Activated CD8-positive, alpha-beta memory T cell treated with anti-CD3 and anti-CD28 coated beads, Interleukin-2, amount 10 ng/mL, durations not matched to agents 7 days and 5 days (primary cell): ENCODE results near the gene TNFRSF25. TPM values are rescaled to one million over a fixed set of nuclear protein-coding genes. Genes with fewer than 3 reads are reported as not detected.

Experiments
- ATAC-seq: fragments of 150-1000 bp; cut with Tn5 transposase; one replicate; pipeline ENCODE4 v1.10.0; 2021; ENCODE audit warnings: moderate library complexity
- CTCF ChIA-PET: fragments of 350-600 bp; sonication (Branson Sonifier 250); formaldehyde crosslinking; loops from one replicate; lab custom pipeline; 2021; ENCODE audit warnings: antibody characterized with exemption; lab: Charles Lee
- DNase-seq: peaks from one replicate; pipeline ENCODE4 v3.0.0-alpha.2; 2020
- H3K27ac Mint-ChIP-seq: one replicate; pipeline ENCODE4 v1.8.0; 2021; ENCODE audit warnings: mild to moderate bottlenecking, mixed read lengths
- H3K27me3 Mint-ChIP-seq: one replicate; pipeline ENCODE4 v1.8.0; 2021; ENCODE audit warnings: mixed read lengths
- H3K36me3 Mint-ChIP-seq: one replicate; pipeline ENCODE4 v1.8.0; 2021; ENCODE audit warnings: mild to moderate bottlenecking, mixed read lengths
- H3K4me1 Mint-ChIP-seq: one replicate; pipeline ENCODE4 v1.8.0; 2021; ENCODE audit warnings: mixed read lengths
- H3K4me3 Mint-ChIP-seq: one replicate; pipeline ENCODE4 v1.8.0; 2021; ENCODE audit warnings: mild to moderate bottlenecking, moderate library complexity, mixed read lengths
- H3K9me3 Mint-ChIP-seq: one replicate; pipeline ENCODE4 v1.8.0; 2022; ENCODE audit warnings: low read depth, mixed read lengths
- total RNA-seq, 2 experiments: library from RNA; stranded (reverse); gene quantifications; one replicate each; pipeline ENCODE4 v1.2.3, GENCODE V29; 2021

The TNFRSF25 gene
- total RNA-seq, 2 experiments from 2014 or later = 54.3 to 71.6 TPM

DNA sequence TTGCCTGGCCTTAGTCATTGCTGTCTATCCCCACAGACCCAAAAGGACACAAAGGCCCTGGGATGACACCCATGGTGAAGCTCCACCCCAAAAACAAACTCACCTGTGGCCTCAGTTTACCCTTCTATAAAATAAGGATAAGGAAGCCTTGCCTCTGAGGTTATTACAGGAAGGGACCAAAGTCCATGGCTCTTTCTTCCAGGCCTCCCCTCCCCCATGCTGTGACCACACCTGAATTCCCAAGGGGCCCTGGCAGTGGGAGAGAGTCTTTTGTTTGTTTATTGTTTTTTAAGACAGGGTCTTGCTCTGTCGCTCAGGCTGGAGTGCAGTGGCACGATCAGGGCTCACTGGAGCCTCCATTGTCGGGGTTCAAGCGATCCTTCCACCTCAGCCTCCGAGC lies 10.5 kb upstream of the TNFRSF25 start:
- CTCF ChIA-PET = interaction anchor here (1.0 to 3.1 kb wide), 8 partner anchors 10 to 53 kb away, joined by 3 to 15 read pairs (median 8); partner anchors contain the start of genes PLEKHG5 and TNFRSF25
- H3K27ac Mint-ChIP-seq = no peak overlapping the region
- H3K9me3 Mint-ChIP-seq = no peaks in the 10 kb centered on the region
- H3K4me3 Mint-ChIP-seq = no peak overlapping the region
- H3K27me3 Mint-ChIP-seq = no peaks in the 10 kb centered on the region
- DNase-seq (no peak), ATAC-seq (no peak)
- H3K36me3 Mint-ChIP-seq = no peaks in the 10 kb centered on the region
- H3K4me1 Mint-ChIP-seq = no peaks in the 10 kb centered on the region

DNA sequence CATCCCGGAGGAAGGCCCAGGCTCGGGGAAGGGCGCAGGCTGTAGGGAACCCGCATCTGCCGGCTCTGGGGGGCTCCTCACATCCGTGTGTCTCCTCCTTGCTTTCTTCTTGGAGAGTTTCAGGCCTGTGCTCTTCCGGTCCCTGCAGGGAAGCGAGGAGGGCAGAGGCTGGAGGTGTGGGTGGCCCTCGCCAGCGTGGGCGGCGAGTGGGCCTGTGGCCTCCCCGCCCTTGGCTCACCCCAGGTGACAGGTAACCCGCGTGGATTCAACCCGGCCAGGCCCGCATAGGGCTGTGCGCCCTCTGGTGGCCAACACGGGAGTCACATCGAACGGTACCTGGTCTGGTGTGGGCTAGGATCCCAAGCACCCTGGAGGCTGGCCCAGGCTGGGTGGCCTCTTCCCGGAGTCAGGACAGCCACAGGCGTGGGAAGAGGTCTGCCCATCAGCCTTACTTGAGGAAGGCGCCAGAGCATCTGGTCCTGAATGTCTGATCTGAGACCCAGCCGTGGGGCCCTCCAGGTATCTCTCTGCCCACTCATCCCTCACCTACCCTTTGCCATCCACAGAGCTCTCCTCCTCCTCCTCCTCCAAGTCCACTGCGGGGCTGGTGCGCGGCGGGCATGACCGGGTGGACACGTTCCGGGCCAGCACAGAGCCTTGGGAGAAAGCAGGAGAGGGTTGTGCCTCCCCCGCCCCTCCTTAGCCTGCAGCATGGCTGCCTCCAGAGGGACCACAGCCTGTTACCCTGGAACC lies 9.6 kb upstream of the TNFRSF25 start:
- Mint-ChIP-seq H3K9me3 (no peaks in the 10 kb centered on the region), H3K36me3 (no peaks in the 10 kb centered on the region), H3K27me3 (no peaks in the 10 kb centered on the region), H3K27ac (no peak overlapping the region), H3K4me1 (no peaks in the 10 kb centered on the region), H3K4me3 (no peak overlapping the region)
- ATAC-seq = peak; percentile 91
- CTCF ChIA-PET = interaction anchor here (1.0 to 3.1 kb wide), 8 partner anchors 9 to 52 kb away, joined by 3 to 15 read pairs (median 8); partner anchors contain the start of genes PLEKHG5 and TNFRSF25
- DNase-seq = peak; percentile 79

DNA sequence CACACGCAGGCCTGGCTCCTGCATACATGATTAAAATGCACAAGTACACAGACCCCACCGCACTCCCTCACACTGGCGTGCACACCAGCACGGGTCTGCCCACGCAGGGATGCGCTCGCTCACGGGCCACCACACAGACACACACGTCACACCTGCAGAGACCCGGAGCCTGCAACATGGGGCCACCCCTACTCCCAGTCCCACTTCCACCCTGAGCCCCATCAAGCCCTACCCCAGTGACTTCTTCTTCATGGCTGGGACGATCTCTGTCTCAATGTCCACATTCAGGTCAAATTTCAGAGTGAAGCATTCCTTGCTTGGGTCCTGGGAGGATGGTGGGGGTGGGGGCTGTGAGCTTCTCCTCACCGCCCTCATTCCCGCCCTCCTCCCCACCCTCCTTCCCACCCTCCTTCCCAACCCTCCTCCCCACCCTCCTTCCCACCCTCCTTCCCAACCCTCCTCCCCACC lies 8.9 kb upstream of the TNFRSF25 start:
- H3K4me3 Mint-ChIP-seq = no peak overlapping the region

DNA sequence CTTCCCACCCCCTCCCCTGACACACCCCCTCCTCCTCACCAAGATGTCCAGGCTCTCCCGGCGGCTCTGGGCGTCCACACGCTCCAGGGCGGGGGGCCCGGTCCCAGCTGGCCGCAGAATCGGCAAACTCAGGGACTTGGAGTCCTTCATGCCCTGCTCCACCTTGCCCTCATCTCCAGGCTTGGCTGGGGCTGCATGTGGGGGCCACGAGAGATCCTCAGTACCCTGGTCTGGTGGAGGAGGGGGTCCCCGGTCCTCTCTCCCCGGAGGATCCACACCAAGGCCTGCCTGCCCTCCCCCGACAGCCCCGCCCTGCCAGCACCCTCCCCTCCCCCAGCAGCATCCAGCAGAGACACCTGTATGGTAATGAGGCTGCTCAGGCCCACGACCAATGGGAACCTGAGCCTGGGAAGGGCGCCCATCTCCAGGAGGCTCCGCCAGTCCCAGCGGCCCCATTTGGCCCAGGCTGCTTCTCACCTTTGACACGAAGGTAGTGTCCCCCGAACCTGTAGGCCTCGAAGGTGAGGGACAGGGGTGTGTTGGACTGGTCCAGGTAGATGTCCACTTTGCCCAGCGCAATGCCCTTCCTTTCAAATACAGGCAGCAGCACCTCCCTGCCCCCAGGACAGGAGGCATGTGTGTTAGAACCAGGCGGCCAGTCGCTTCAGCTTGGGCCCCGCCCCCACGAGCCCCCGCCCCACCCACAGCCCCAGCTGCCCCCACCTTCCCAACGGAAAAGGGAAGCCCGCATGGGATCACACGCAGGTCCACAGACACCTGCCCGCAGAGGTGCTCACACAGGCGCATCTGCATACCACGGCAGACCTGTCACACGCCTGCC lies 8.2 kb upstream of the TNFRSF25 start:
- no peaks in the 10 kb centered on the region for H3K4me1 Mint-ChIP-seq
- DNase-seq = no peak
- H3K36me3 Mint-ChIP-seq = no peaks in the 10 kb centered on the region
- H3K9me3 Mint-ChIP-seq = no peaks in the 10 kb centered on the region
- H3K27ac Mint-ChIP-seq = no peak overlapping the region
- ATAC-seq = no peak
- H3K4me3 Mint-ChIP-seq = no peak overlapping the region
- CTCF ChIA-PET = interaction anchor here (0.6 to 1.0 kb wide), 2 partner anchors 17 to 295 kb away, joined by 3 to 6 read pairs; partner anchors contain the start of gene PLEKHG5
- H3K27me3 Mint-ChIP-seq = no peaks in the 10 kb centered on the region

More for the DNA sequence above, 8.9 kb upstream of the TNFRSF25 start:
- no peaks in the 10 kb centered on the region for H3K27me3 Mint-ChIP-seq
- no peaks in the 10 kb centered on the region for H3K4me1 Mint-ChIP-seq
- no peaks in the 10 kb centered on the region for H3K36me3 Mint-ChIP-seq
- no peak overlapping the region for H3K27ac Mint-ChIP-seq
- CTCF ChIA-PET = interaction anchor here (2.0 kb wide), 1 partner anchor 15 kb away, joined by 7 read pairs; no protein-coding TSS in a partner anchor
- ATAC-seq (no peak), DNase-seq (no peak)
- no peaks in the 10 kb centered on the region for H3K9me3 Mint-ChIP-seq

DNA sequence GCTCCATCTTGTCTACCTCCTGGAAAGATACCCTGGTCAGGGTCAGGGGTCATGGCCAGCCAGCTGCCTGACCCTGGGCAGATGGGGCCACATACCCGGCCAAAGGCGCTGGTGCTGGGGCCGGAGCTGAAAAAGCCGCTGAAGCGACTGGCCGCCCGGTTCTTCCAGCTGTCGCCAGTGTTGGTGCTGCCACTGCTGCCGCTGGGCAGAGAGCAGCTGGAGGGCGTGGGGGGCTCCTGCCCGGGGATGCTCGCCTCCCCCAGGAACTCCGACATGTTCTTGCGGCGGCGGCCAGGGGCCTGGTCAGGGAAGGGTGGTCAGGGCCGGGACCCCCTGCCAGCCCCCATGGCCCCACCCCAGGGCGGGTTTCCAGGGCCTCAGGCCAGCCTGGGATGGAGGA lies 7.2 kb upstream of the TNFRSF25 start:
- H3K27ac Mint-ChIP-seq = no peak overlapping the region
- CTCF ChIA-PET = interaction anchor here (0.9 to 1.9 kb wide), 7 partner anchors 11 to 82 kb away, joined by 3 to 7 read pairs (median 5); partner anchors contain the start of genes PLEKHG5 and TAS1R1

DNA sequence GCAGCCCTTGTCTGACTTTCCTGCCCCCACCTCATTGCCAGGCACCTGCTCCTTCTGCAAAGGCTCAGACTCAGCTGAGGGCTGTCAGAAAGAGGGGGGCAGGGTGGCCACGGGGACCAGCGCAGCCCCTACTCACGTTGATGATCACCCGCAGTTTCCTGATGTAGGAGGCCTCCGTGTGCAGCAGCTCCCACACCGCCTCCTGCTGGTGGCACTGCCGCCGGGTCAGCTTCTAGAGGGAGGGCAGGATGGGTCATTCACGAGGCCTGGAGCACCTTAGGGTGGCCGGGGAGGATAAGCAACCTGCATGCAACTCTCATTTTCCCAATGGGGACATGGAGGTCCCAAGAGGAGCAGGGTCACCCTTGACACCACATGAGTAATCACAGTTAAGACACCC lies 6.4 kb upstream of the TNFRSF25 start:
- ATAC-seq (no peak), DNase-seq (no peak)
- Mint-ChIP-seq H3K36me3 (no peaks in the 10 kb centered on the region), H3K27ac (no peak overlapping the region), H3K9me3 (no peaks in the 10 kb centered on the region), H3K27me3 (no peaks in the 10 kb centered on the region), H3K4me3 (no peak overlapping the region), H3K4me1 (no peaks in the 10 kb centered on the region)
- CTCF ChIA-PET = interaction anchor here (0.8 to 1.9 kb wide), 10 partner anchors 8 to 82 kb away, joined by 3 to 7 read pairs (median 4); partner anchors contain the start of gene TAS1R1

More for the DNA sequence above, 7.2 kb upstream of the TNFRSF25 start:
- Mint-ChIP-seq H3K9me3 (no peaks in the 10 kb centered on the region), H3K27me3 (no peaks in the 10 kb centered on the region), H3K4me1 (no peaks in the 10 kb centered on the region), H3K4me3 (no peak overlapping the region), H3K36me3 (no peaks in the 10 kb centered on the region)
- ATAC-seq (no peak), DNase-seq (no peak)

DNA sequence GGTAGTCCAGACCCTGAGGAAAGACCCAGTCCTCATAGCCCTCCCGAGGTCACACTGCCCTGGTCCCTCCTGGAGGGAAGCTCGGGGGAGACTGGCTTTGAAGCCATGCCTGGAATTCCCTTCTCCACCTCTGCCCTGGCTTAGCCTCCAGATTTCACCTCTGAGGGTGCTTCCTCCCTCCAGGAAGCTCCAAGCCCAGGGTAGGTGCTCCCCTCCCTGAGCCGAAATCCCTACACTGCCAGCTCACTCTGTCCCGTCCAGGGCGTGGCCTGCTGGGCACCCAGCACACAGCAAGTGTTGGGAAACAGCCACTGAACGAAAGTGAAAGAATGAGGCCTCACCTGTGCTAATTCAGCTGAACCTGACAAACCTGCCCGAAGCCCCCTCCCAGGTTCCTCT lies 6.0 kb upstream of the TNFRSF25 start:
- DNase-seq = no peak
- no peaks in the 10 kb centered on the region for H3K36me3 Mint-ChIP-seq
- CTCF ChIA-PET = interaction anchor here (0.8 to 1.9 kb wide), 9 partner anchors 8 to 83 kb away, joined by 3 to 7 read pairs (median 5); partner anchors contain the start of gene TAS1R1
- no peak overlapping the region for H3K4me3 Mint-ChIP-seq
- no peaks in the 10 kb centered on the region for H3K4me1 Mint-ChIP-seq
- no peaks in the 10 kb centered on the region for H3K27me3 Mint-ChIP-seq
- no peak for ATAC-seq
- no peaks in the 10 kb centered on the region for H3K9me3 Mint-ChIP-seq
- no peak overlapping the region for H3K27ac Mint-ChIP-seq

DNA sequence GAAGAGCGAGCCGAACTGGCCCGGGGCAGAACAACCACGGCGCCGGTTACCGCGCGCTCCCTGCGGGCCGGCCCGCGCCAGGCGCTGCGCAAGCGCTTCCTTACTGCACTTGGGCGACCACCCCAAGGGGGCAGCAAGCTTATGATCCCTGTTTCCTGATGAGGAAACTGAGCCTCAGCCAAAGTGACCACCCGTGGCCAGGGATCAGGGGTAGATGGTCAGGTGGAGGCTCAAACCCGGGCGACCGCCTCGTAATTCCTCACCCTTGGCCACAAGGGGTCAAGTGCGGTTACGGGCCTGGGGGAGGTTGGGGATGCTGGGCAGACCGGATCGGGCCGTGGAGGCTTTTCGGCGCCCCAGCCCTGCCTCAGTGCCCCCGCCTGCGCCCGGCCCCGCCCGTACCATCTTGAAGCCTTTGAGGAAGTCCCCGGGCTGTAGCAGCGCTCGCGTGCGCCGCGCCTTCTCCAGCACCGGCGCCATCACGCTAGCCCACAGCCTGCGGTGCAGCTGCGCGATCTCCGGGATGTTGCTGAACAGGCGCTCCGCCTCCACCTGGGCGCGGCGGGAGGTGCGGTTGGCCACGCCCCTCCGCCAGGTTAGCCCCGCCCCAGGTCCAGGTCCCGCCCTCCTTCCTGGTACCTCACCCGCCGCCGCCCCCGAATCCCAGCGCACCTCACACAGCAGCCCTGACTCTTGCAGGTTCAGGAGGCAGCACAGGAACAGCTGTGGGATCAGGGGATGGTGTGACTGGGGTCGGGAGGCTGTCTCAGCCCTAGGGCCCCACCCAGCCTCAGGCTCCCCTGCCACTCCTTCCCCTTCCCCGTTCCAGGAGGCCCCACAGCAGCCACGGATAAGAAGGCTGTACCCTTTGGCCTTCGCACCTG lies 5.4 kb upstream of the TNFRSF25 start:
- Mint-ChIP-seq H3K27ac (no peak overlapping the region), H3K4me1 (no peaks in the 10 kb centered on the region), H3K9me3 (no peaks in the 10 kb centered on the region), H3K36me3 (no peaks in the 10 kb centered on the region), H3K27me3 (no peaks in the 10 kb centered on the region), H3K4me3 (no peak overlapping the region)
- DNase-seq (no peak), ATAC-seq (no peak)
- CTCF ChIA-PET = interaction anchor here (1.0 to 1.9 kb wide), 9 partner anchors 9 to 83 kb away, joined by 3 to 7 read pairs (median 5); partner anchors contain the start of genes NOL9 and TAS1R1

DNA sequence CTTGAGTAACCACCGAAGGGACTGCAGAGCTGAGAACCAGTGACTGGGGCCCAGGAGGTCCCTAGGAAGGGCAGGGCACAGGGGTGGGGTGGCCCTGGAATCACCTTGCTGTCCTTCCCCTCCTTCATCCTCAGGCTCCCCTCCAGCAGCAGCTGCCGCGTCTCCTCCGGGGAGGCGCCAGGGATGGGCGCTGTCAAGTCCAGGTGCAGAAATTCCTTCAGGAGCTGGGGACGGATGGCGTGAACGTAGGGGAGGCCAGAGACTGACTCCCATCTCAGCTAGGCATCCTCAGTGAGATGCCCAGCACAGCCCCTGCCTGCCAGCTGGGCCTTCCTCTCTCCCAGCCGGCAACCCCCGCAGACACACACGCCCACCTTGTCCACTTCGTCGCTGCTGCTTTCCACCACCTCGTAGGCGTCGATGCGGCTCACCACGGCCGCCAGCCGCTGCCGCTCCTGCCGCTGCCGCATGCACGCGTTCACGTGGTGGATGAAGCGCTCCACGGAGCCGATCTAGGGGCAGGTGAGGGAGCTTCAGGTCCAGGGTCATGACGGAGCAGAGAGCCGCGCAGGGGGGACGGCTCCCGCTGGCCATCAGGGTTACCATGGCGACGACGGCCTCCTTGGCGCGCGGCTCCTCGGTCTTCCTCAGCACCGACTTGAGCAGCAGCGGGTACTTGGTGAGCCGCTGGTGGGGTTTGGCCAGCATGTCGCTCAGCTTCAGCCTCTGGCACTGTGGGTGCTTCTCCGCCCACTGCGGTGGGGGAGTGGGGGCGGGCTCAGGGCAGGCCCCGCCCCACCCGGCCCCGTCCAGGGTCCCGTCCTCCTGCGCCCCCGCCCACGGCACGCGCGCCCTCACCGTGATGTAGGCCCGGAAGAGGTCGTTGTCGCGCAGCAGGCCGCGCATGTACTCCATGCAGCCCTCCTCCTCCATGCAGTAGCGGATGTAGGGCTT lies 4.4 kb upstream of the TNFRSF25 start:
- CTCF ChIA-PET = interaction anchor here (1.0 to 1.7 kb wide), 4 partner anchors 8 to 84 kb away, joined by 3 to 6 read pairs (median 4); partner anchors contain the start of genes NOL9 and TAS1R1

DNA sequence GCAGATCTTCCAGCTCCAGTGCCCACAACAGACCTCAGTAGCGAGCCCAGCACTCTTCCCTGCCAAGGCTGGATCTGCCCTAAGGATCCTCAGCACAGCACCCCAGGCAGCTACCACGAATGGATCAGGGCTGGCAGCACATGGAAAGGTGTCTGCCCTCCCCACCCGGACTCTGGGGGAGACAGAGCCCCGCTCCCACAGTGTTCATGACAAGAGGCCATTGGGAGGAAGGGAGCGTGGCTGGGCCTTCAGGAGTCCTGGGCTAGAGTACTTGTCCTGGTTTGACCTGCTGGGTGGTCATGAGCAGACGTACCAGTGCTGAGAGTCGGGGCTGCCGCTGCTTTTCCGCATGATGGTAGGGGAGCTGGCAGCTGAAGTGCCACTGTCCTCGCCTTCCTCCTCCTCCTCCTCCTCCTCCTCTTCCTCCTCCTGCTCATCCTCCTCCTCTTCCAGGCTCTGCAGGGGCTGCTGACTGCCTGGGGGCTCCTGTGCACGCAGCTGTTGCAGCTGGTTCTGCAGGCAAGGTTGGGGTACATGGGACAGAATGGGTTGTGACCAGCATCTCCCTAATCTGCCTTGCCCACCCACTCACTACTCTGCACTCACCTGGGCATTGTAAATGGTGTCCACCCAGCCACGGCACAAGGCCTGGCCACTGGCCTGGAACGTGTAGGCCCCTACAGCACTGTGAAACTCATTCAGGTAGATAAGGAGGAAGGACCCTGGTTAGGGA lies 2.9 kb upstream of the TNFRSF25 start:
- no peak for DNase-seq
- Mint-ChIP-seq H3K4me3 (no peak overlapping the region), H3K9me3 (no peaks in the 10 kb centered on the region), H3K27ac (no peak overlapping the region), H3K4me1 (peaks cover 8% of the 10 kb centered on the region), H3K27me3 (no peaks in the 10 kb centered on the region), H3K36me3 (peaks cover 2% of the 10 kb centered on the region)
- no peak for ATAC-seq
- CTCF ChIA-PET = interaction anchor here (0.7 to 1.4 kb wide), 5 partner anchors 9 to 120 kb away, joined by 3 to 5 read pairs (median 3); no protein-coding TSS in a partner anchor

More for the DNA sequence above, 4.4 kb upstream of the TNFRSF25 start:
- no peaks in the 10 kb centered on the region for H3K27me3 Mint-ChIP-seq
- H3K27ac Mint-ChIP-seq = no peak overlapping the region
- H3K4me3 Mint-ChIP-seq = no peak overlapping the region
- ATAC-seq (no peak), DNase-seq (no peak)
- no peaks in the 10 kb centered on the region for H3K4me1 Mint-ChIP-seq
- H3K36me3 Mint-ChIP-seq = no peaks in the 10 kb centered on the region
- H3K9me3 Mint-ChIP-seq = no peaks in the 10 kb centered on the region
